H1 (cell line): Measurements from ENCODE around the gene DCDC2. TPM values are rescaled to one million over a fixed set of nuclear protein-coding genes. Genes with fewer than 3 reads are reported as not detected.

Source experiments
- CTCF ChIA-PET: fragments of 300-600 bp; sonication (Branson Sonifier 250); formaldehyde crosslinking; loops from one replicate; lab custom pipeline; 2021; ENCODE audit not compliant: partially characterized antibody; lab: Charles Lee
- POLR2A ChIA-PET: fragments of 300-600 bp; sonication (Branson Sonifier 250); formaldehyde crosslinking; loops from one replicate; lab custom pipeline; 2021; ENCODE audit warnings: inconsistent platforms; ENCODE audit not compliant: partially characterized antibody; lab: Charles Lee
- DNase-seq, 2 experiments: peaks; one replicate each; pipeline versions ENCODE4 v3.0.0 to v3.0.0-alpha.2; 2010 to 2022; ENCODE audit warnings: low spot score in 2 of 2, low read depth in 1 of 2, mixed read lengths in 1 of 2
- FAIRE-seq: peaks from 2 replicates; lab custom pipeline; 2011; peaks lifted over from hg19 to GRCh38; lab: Jason Lieb, UNC
- H2AFZ ChIP-seq: 2 replicates; pipeline ENCODE4 v1.8.1; 2012; ENCODE audit warnings: low read length, inconsistent platforms
- H2AK5ac ChIP-seq: 2 replicates; pipeline ENCODE4 v1.6.1; 2013; ENCODE audit warnings: low read depth, low read length
- H2BK120ac ChIP-seq: replicated peaks from 2 replicates; pipeline ENCODE3; 2013; ENCODE audit warnings: low read depth, low read length, inconsistent platforms
- H2BK12ac ChIP-seq: 2 replicates; pipeline ENCODE4 v1.6.1; 2013; ENCODE audit warnings: low read depth, low read length
- H2BK15ac ChIP-seq: 2 replicates; pipeline ENCODE4 v1.6.1; 2013; ENCODE audit warnings: low read length
- H2BK20ac ChIP-seq: 2 replicates; pipeline ENCODE4 v1.6.1; 2013; ENCODE audit warnings: low read length
- H2BK5ac ChIP-seq: 2 replicates; pipeline ENCODE4 v1.6.1; 2013; ENCODE audit warnings: low read depth, low read length
- H3K14ac ChIP-seq: 2 replicates; pipeline ENCODE4 v1.6.1; 2013; ENCODE audit warnings: inconsistent platforms; ENCODE audit not compliant: insufficient read length
- H3K18ac ChIP-seq: 2 replicates; pipeline ENCODE4 v1.6.1; 2013; ENCODE audit warnings: low read length; ENCODE audit errors: extremely low read depth
- H3K23ac ChIP-seq: 2 replicates; pipeline ENCODE4 v1.6.1; 2013; ENCODE audit warnings: inconsistent platforms; ENCODE audit not compliant: insufficient read length
- H3K23me2 ChIP-seq: 2 replicates; pipeline ENCODE4 v1.6.1; 2013; ENCODE audit warnings: low read depth, low read length
- H3K27ac ChIP-seq: 2 replicates; pipeline ENCODE4 v1.6.1; 2011; ENCODE audit warnings: low read depth, low read length, inconsistent platforms
- H3K27me3 ChIP-seq, 4 experiments: replicated peaks in 1 of 4; 1 replicate in 1 of 4; 2 replicates in 3 of 4; pipeline versions ENCODE4 v1.6.1 to v1.8.1; 2011 to 2013; ENCODE audit warnings: low read length in 3 of 4, mild to moderate bottlenecking in 3 of 4, inconsistent platforms in 2 of 4, mixed read lengths in 2 of 4, moderate library complexity in 1 of 4; ENCODE audit not compliant: control insufficient read depth in 3 of 4, insufficient read depth in 3 of 4; ENCODE audit errors: extremely low read depth in 1 of 4
- H3K36me3 ChIP-seq, 4 experiments: 2 replicates each; pipeline versions ENCODE4 v1.6.1 to v1.8.1; 2011 to 2013; ENCODE audit warnings: mild to moderate bottlenecking in 4 of 4, low read length in 3 of 4, moderate library complexity in 2 of 4, control low read depth in 1 of 4, inconsistent platforms in 1 of 4; ENCODE audit not compliant: insufficient read depth in 4 of 4, control insufficient read depth in 2 of 4
- H3K4ac ChIP-seq: replicated peaks from 2 replicates; pipeline ENCODE3; 2013; ENCODE audit warnings: low read length, low read depth, mixed read lengths, inconsistent platforms; ENCODE audit not compliant: insufficient read length
- H3K4me1 ChIP-seq, 4 experiments: replicated peaks in 1 of 4; 1 replicate in 1 of 4; 2 replicates in 3 of 4; pipeline versions ENCODE4 v1.6.1 to v1.8.1; 2011 to 2013; ENCODE audit warnings: low read length in 3 of 4, inconsistent platforms in 2 of 4, mixed read lengths in 1 of 4; ENCODE audit not compliant: insufficient read depth in 4 of 4, control insufficient read depth in 3 of 4
- H3K4me2 ChIP-seq, 2 experiments: 2 replicates each; pipeline versions ENCODE4 v1.6.1 to v1.8.1; 2011 to 2013; ENCODE audit warnings: low read depth in 2 of 2, low read length in 2 of 2, control low read depth in 1 of 2, inconsistent platforms in 1 of 2, mild to moderate bottlenecking in 1 of 2; ENCODE audit not compliant: insufficient read depth in 1 of 2
- H3K4me3 ChIP-seq, 4 experiments: fragments of 200-600, 300-600 bp in 1 of 4; sonication (generic), shearing (Covaris generic), sonication (Bioruptor Twin) in 1 of 4; 2 replicates each; pipeline versions ENCODE4 v1.5.1 to v1.8.1; 2011 to 2016; ENCODE audit warnings: low read length in 4 of 4, low read depth in 3 of 4, control low read depth in 2 of 4, inconsistent platforms in 2 of 4, mild to moderate bottlenecking in 2 of 4, mixed read lengths in 1 of 4, moderate library complexity in 1 of 4; ENCODE audit not compliant: insufficient read depth in 2 of 4; ENCODE audit errors: extremely low read depth in 1 of 4
- H3K56ac ChIP-seq: replicated peaks from 2 replicates; pipeline ENCODE3; 2013; ENCODE audit warnings: low read depth, mild to moderate bottlenecking, mixed read lengths, low read length, inconsistent platforms; ENCODE audit not compliant: insufficient read length
- H3K79me1 ChIP-seq: 2 replicates; pipeline ENCODE4 v1.6.1; 2013; ENCODE audit warnings: low read depth, low read length, control low read depth
- H3K79me2 ChIP-seq, 2 experiments: 2 replicates each; pipeline versions ENCODE4 v1.6.1 to v1.8.1; 2012 to 2013; ENCODE audit warnings: low read length in 2 of 2, mild to moderate bottlenecking in 2 of 2, inconsistent platforms in 1 of 2; ENCODE audit not compliant: insufficient read depth in 2 of 2, control insufficient read depth in 1 of 2
- H3K9ac ChIP-seq, 4 experiments: replicated peaks in 1 of 4; 1 replicate in 1 of 4; 2 replicates in 3 of 4; pipeline versions ENCODE4 v1.6.1 to v1.8.1; 2011 to 2013; ENCODE audit warnings: low read depth in 3 of 4, low read length in 3 of 4, control low read depth in 2 of 4, mild to moderate bottlenecking in 2 of 4, moderate library complexity in 2 of 4, inconsistent platforms in 1 of 4; ENCODE audit errors: extremely low read depth in 1 of 4
- H3K9me3 ChIP-seq, 2 experiments: 2 replicates each; pipeline versions ENCODE4 v1.6.1 to v1.8.1; 2012 to 2013; ENCODE audit warnings: mild to moderate bottlenecking in 2 of 2, moderate library complexity in 2 of 2, control low read depth in 1 of 2, inconsistent platforms in 1 of 2, low read depth in 1 of 2, low read length in 1 of 2, mixed read lengths in 1 of 2; ENCODE audit not compliant: insufficient read depth in 2 of 2
- H4K20me1 ChIP-seq, 2 experiments: replicated peaks in 1 of 2; 2 replicates each; pipeline versions ENCODE3 to v1.8.1; 2011 to 2013; ENCODE audit warnings: inconsistent platforms in 2 of 2, low read length in 2 of 2, mild to moderate bottlenecking in 1 of 2; ENCODE audit not compliant: insufficient read depth in 2 of 2, control insufficient read depth in 1 of 2
- H4K5ac ChIP-seq: 2 replicates; pipeline ENCODE4 v1.6.1; 2013; ENCODE audit warnings: low read length, low read depth, mixed read lengths, inconsistent platforms; ENCODE audit not compliant: insufficient read length
- H4K8ac ChIP-seq: 2 replicates; pipeline ENCODE4 v1.8.0; 2013; ENCODE audit warnings: mild to moderate bottlenecking, moderate library complexity, low read length, inconsistent platforms; ENCODE audit not compliant: insufficient read depth; ENCODE audit errors: extremely low read depth
- H4K91ac ChIP-seq: replicated peaks from 2 replicates; pipeline ENCODE3; 2013; ENCODE audit warnings: low read length, mixed read lengths, inconsistent platforms; ENCODE audit not compliant: insufficient read length
- CHD2 ChIP-seq: IDR thresholded peaks from 2 replicates; pipeline ENCODE4 v1.6.1; 2012; ENCODE audit warnings: low read length, improper control_type of control experiment
- KDM1A ChIP-seq: fragments of 200-600, 300-600 bp; sonication (generic); IDR thresholded peaks from 2 replicates; pipeline ENCODE4 v1.7.1; 2016; ENCODE audit warnings: mild to moderate bottlenecking, low read length, borderline replicate concordance
- KDM4A ChIP-seq: IDR thresholded peaks from one replicate; pipeline ENCODE4 v1.7.1; 2012; ENCODE audit warnings: low read depth, mild to moderate bottlenecking, moderate library complexity, low read length, inconsistent platforms; ENCODE audit not compliant: severe bottlenecking
- KDM5A ChIP-seq: fragments of 200-600 bp; IDR thresholded peaks from 2 replicates; pipeline ENCODE4 v1.7.1; 2012; ENCODE audit warnings: mild to moderate bottlenecking, low read length, inconsistent platforms, mixed read lengths
- MAX ChIP-seq: IDR thresholded peaks from 2 replicates; pipeline ENCODE4 v1.6.1; 2012; ENCODE audit warnings: inconsistent platforms
- SAP30 ChIP-seq: fragments of 300-600 bp; sonication (generic); IDR thresholded peaks from 2 replicates; pipeline ENCODE4 v1.7.1; 2012; ENCODE audit warnings: low read length, moderate library complexity, mild to moderate bottlenecking, inconsistent platforms; ENCODE audit not compliant: insufficient read depth, insufficient replicate concordance
- SUZ12 ChIP-seq: fragments of 200-600 bp; sonication (generic); IDR thresholded peaks from 2 replicates; pipeline ENCODE4 v1.6.1; 2012; ENCODE audit warnings: mild to moderate bottlenecking, inconsistent platforms, low read length, moderate library complexity, mixed read lengths
- TCF12 ChIP-seq: IDR thresholded peaks from 2 replicates; pipeline ENCODE4 v1.6.1; 2011; ENCODE audit warnings: low read depth, mild to moderate bottlenecking, low read length
- WGBS, 2 experiments: shearing (Covaris generic) in 1 of 2; methylation state at CpG; one replicate each; pipeline versions ENCODE4 v1.1.6 to v1.1.7; 2013 to 2015; ENCODE audit warnings: low lambda C conversion rate in 2 of 2, mixed read lengths in 2 of 2, inconsistent platforms in 1 of 2, low coverage in 1 of 2, missing lambda C conversion rate in 1 of 2; ENCODE audit not compliant: insufficient replicate concordance in 2 of 2, insufficient coverage in 1 of 2, insufficient read length in 1 of 2; ENCODE audit errors: extremely low coverage in 1 of 2, missing lambda C conversion rate in 1 of 2; 5-methylcytosine and 5-hydroxymethylcytosine counted together
- polyA plus RNA-seq, 7 experiments: library from polyadenylated mRNA; depleted of rRNA in 3 of 7; stranded (reverse) in 5 of 7; unstranded in 2 of 7; fragments of >200 nt in 5 of 7; fragments of 200-250 nt in 2 of 7; gene quantifications; 1 replicate in 5 of 7; 2 replicates in 1 of 7; 4 replicates in 1 of 7; pipeline versions ENCODE4 v1.2.1 to v1.2.3, GENCODE V29; 2011 to 2013; ENCODE audit warnings: missing spikeins in 2 of 7, mixed read lengths in 2 of 7
- total RNA-seq: library from RNA; stranded (reverse); fragmentation: NEBNext Ultra II Directional; extraction: Animal tissue kit (Norgen Biotek cat#: 25700); gene quantifications from 2 replicates; pipeline ENCODE4 v1.2.1, GENCODE V29; 2021
- TF ChIP-seq, protein P1 (sequence below): IDR thresholded peaks from 2 replicates; pipeline ENCODE4 v1.6.1; 2011; ENCODE audit warnings: low read length, improper control_type of control experiment
- TF ChIP-seq, protein P2 (sequence below): IDR thresholded peaks from 2 replicates; pipeline ENCODE4 v1.6.1; 2011; ENCODE audit warnings: low read depth, mild to moderate bottlenecking, low read length; ENCODE audit not compliant: insufficient read depth

Gene DCDC2
- total and polyA plus RNA-seq, 2 of the 8 experiments (the other 6 are each of a cell fraction or from before 2014, with no cell fraction given) = 0.03 to 0.15 TPM

DNA sequence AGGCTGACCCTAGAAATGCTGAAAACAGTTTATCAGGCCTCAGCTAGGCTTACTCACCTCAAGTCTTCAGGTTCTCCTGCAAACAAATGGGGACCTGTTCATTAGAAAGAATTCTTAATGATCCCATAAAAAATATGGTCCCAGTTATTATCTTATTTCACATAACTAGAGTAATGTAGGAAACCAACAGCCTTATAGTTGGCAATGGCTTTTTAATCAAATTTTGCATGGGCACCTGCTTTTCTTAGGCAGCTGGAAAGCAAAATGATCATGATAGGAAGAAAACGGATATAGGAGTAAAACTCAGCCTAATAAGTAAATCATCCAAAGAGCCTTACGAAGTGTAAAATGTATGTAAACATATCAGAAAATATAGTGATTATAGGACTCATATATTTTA lies 230.5 kb downstream of the DCDC2 start:
- H3K23me2 ChIP-seq = peaks cover 5% of the 10 kb centered on the region; the same call in 1 of the 2 replicates
- no peak overlapping the region for H2AFZ ChIP-seq
- H3K4me3 ChIP-seq = no peak overlapping the region
- H2BK20ac ChIP-seq = no peak overlapping the region
- H2AK5ac ChIP-seq = no peak overlapping the region
- no peak overlapping the region for H3K9ac ChIP-seq
- TF ChIP-seq MAX (no peak), SAP30 (no peak), KDM5A (no peak), CHD2 (no peak), SUZ12 (no peak), KDM1A (no peak), KDM4A (no peak), TCF12 (no peak)
- TF ChIP-seq, protein P1, sequence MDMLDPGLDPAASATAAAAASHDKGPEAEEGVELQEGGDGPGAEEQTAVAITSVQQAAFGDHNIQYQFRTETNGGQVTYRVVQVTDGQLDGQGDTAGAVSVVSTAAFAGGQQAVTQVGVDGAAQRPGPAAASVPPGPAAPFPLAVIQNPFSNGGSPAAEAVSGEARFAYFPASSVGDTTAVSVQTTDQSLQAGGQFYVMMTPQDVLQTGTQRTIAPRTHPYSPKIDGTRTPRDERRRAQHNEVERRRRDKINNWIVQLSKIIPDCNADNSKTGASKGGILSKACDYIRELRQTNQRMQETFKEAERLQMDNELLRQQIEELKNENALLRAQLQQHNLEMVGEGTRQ = no peak
- TF ChIP-seq, protein P2, sequence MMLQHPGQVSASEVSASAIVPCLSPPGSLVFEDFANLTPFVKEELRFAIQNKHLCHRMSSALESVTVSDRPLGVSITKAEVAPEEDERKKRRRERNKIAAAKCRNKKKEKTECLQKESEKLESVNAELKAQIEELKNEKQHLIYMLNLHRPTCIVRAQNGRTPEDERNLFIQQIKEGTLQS = no peak
- no peak overlapping the region for H3K18ac ChIP-seq
- H3K36me3 ChIP-seq = no peaks in the 10 kb centered on the region
- no peaks in the 10 kb centered on the region for H3K79me1 ChIP-seq
- 89% methylated on average over 2 of the region's 2 CpGs; no CpG with 5 or more reads in 1 of the 2 experiments for WGBS, 2 experiments
- H3K4ac ChIP-seq = no peak overlapping the region
- no peak overlapping the region for H4K5ac ChIP-seq
- H4K20me1 ChIP-seq = no peaks in the 10 kb centered on the region
- H2BK5ac ChIP-seq = no peak overlapping the region
- H2BK12ac ChIP-seq = no peak overlapping the region
- FAIRE-seq (no peak), DNase-seq (no peak)
- ChIA-PET CTCF (interaction anchor here (0.9 to 1.2 kb wide), 4 partner anchors 9 to 63 kb away, joined by 3 to 5 read pairs (median 3); no protein-coding TSS in a partner anchor), POLR2A (no interaction called here)
- H4K91ac ChIP-seq = no peak overlapping the region
- no peak overlapping the region for H2BK15ac ChIP-seq
- no peak overlapping the region for H3K27ac ChIP-seq
- H3K27me3 ChIP-seq = no peaks in the 10 kb centered on the region; a peak in 1 of 7 replicates
- no peak overlapping the region for H2BK120ac ChIP-seq
- no peak overlapping the region for H3K14ac ChIP-seq
- H3K23ac ChIP-seq = no peak overlapping the region
- H3K9me3 ChIP-seq = no peaks in the 10 kb centered on the region
- no peak overlapping the region for H3K56ac ChIP-seq
- peaks cover 0 to 5% (median under 1%) of the 10 kb centered on the region in 4 experiments; a peak in 2 of 7 replicates for H3K4me1 ChIP-seq
- peak overlapping the region in 1 of 2 experiments; percentile 69; a peak in 1 of 4 replicates for H3K4me2 ChIP-seq
- H4K8ac ChIP-seq = no peak overlapping the region
- no peaks in the 10 kb centered on the region for H3K79me2 ChIP-seq
